Superior temporal gyrus (tissue), 1 donor: ENCODE results near the gene FAM89B.
"Not testable (repeated sequence)": the region's sequence is repeated elsewhere in the genome, so short reads cannot be mapped to it uniquely, and the experiment has no call there.

ENCODE experiments used
- DNase-seq: peaks from one replicate; pipeline ENCODE4 v3.0.0-alpha.2; 2016; ENCODE audit errors: extremely low spot score

Gene FAM89B

DNA sequence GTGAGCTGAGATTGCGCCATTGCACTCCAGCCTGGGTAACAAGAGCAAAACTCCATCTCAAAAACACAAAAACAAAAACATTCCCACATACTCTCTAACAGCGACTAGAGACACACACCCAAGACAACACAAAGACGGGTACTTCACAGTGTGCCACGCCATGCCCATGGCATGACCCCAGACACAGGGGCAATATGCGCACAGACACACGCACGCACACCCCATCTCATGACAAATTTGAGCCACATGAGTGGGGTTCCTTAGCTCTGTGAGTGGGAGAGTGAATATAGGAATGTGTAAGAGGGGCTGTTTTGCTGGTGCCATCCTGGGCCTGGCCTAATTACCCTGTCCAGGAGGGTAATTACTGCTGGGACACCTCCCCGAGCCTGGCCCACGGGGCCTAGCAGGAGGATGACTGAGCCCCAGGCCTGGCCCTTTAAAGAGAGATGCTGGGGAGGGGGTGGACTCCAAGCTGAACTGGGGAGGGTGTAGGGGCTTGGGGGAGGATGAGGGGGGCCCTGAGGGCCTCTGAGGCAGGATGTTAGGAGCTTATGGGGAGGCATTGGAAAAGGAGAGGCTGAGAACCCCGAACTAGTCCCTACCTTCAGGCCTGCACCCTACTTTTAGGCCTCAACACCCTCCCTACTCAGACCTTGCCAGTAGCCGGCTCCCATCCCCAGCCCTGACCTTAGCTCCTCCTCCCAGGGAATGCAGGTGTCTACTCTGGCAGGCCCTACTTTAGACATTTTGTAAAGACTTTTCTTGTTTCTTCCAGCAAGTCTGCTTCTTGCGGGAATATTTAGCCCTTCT, 15.7 kb upstream of the FAM89B start:
- DNase-seq, result no peak

- no peak for DNase-seq
Observed at GRCh38 chr11:65557280-65558001, 14.9 kb upstream of the FAM89B start.

DNA sequence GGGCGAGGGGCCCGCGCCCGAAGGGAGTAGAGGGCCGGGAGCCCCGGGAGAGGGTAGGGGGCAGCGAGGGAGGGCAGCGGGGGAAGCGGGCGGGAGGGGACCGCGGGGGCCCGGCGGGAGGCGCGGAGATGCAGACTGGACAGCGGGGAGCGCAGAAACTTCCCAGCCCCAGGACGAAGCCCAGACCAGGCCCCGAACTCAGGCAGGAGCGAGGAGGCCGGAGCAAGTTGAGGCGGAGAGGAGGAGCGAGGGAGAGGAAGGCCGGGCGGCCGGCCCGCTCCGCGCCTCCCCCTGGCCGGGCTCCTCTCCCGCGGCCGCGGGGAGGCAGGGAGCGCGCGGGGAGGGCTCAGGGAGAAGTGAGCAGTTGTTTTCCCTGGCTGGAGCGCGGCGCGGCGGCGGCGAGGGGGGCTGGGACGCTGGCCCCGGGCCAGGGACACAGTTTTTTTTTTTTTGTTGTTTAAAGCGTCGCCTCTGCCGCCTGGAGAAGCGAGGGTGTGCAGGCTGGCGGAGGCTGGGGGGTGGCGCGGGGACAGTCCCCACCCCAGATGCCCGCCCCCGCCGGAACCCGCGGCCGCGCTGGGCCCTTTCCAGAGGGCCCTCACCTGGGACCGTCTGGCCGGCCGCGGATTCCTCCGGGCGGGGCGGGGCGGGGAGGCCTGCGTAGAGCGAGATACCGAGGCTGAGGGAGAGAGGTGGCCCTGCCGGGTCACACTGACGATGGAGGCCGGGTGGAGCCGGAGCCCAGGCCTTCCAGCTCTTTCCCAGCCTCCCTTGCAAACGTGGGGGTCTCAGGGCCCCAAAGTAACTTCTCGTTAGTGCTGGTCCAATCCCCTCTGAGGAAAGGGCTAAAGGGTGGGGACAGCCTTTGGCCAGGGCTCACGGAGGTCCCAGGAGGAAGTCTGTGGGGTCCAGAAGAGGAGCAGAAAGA, 14.1 kb upstream of the FAM89B start, which contains the start of gene LTBP3:
Gene LTBP3, minus strand, starts transcription at position 358 of the 928 bp plus-strand sequence. CDS start 400 bp downstream, outside the sequence.
- DNase-seq, result peak; percentile 84

- DNase-seq, result peak; percentile 60
Observed at GRCh38 chr11:65558930-65559509, 13.3 kb upstream of the FAM89B start.

GRCh38 chr11:65559535-65559934, 12.8 kb upstream of the FAM89B start:
- no peak for DNase-seq

- peak; percentile 68 for DNase-seq
Observed at GRCh38 chr11:65559951-65560537, 12.3 kb upstream of the FAM89B start.

- DNase-seq, result peak; percentile 61
Observed at GRCh38 chr11:65560555-65561418, 11.6 kb upstream of the FAM89B start.

- no peak for DNase-seq
Observed at GRCh38 chr11:65562020-65562419, 10.3 kb upstream of the FAM89B start.

- DNase-seq, result no peak
Observed at GRCh38 chr11:65562788-65563187, 9.6 kb upstream of the FAM89B start.

GRCh38 chr11:65563601-65564000, 8.7 kb upstream of the FAM89B start:
- DNase-seq, result no peak

GRCh38 chr11:65564879-65565559, 7.3 kb upstream of the FAM89B start:
- DNase-seq, result not testable (repeated sequence)

GRCh38 chr11:65565624-65566453, 6.5 kb upstream of the FAM89B start:
- DNase-seq, result no peak

- no peak for DNase-seq
Observed at GRCh38 chr11:65569164-65569972, 3.0 kb upstream of the FAM89B start.

DNA sequence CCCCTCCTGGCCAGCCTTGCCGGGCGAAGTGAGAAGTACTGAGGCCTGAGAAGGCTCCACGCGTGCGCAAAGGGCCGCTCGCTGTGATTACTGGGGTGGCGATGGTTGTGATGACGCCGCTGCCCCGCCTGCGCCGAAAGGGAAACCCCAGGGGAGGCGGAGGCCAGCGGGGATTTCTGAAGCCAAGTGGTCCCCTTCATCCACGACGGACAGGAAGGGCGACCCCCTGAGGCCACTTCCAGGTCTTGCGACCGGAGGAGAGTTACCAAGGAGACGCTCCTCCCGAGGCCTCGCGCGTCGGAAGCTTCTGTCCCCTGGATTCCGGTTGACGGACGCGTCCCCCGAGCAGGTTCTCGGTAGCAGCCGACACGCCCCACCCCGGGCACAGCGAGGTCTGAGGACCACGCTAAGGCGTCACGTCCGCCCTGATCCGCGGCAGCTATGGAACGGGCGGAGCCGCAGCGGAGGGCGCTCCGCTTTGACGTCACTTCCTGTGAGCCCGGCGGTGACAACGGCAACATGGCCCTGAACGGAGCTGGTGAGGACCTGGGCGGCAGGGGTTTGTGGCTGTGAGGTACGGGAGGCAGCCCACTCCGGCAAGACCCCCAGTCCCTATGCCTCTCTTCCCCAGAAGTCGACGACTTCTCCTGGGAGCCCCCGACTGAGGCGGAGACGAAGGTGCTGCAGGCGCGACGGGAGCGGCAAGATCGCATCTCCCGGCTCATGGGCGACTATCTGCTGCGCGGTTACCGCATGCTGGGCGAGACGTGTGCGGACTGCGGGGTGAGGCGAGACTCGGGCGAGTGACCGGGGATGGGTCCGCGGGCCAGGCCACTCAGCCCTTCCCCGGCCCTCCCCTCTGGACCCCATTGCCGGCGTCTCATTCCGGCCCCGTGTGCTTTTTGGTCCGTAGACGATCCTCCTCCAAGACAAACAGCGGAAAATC, 2.1 kb upstream of the FAM89B start, which contains the start of gene ZNRD2:
Gene ZNRD2, plus strand, starts transcription at position 505 of the 946 bp plus-strand sequence. Its CDS starts 15 bp downstream, at position 520.
- peak; percentile 98 for DNase-seq

GRCh38 chr11:65571420-65571819, 918 bp upstream of the FAM89B start:
- no peak for DNase-seq

GRCh38 chr11:65571940-65572339, 398 bp upstream of the FAM89B start:
- DNase-seq, result peak; percentile 19
